ENCODE measurements around the gene SMIM29. TPM values are rescaled to one million over a fixed set of nuclear protein-coding genes. Genes with fewer than 3 reads are reported as not detected.

Gene SMIM29
- total RNA-seq, result 61.2 and 84.2 TPM in 2 replicates

GRCh38 chr6:34248727-34249468 lies at the start of gene SMIM29:
Gene SMIM29, minus strand, starts transcription at chr6:34249006. Its CDS starts 1,215 bp downstream, at chr6:34247791.

GRCh38 chr6:34236443-34237315 lies 12.1 kb downstream of the SMIM29 start, which contains the start of gene HMGA1:
Gene HMGA1, plus strand, starts transcription at chr6:34236873. Its CDS starts 3,908 bp downstream, at chr6:34240781.

Other genes starting within 250 kb of the SMIM29 start
- 0.38 TPM in 1 of 2 replicates, not detected in the other for gene GRM4, start 102.9 kb downstream of the SMIM29 start, total RNA-seq
- gene HMGA1, start 12.1 kb downstream of the SMIM29 start, total RNA-seq, result 422 and 425 TPM in 2 replicates
- gene NUDT3, start 143.7 kb upstream of the SMIM29 start, total RNA-seq, result 14.9 and 18.4 TPM in 2 replicates
- 5,001 and 5,521 TPM in 2 replicates for gene RPS10, start 177.1 kb upstream of the SMIM29 start, total RNA-seq
- not detected in 2 replicates for gene PACSIN1, start 217.1 kb upstream of the SMIM29 start, total RNA-seq

All from hair follicular keratinocyte (primary cell).